HCT116 (cell line): ENCODE measurements around the gene ARHGAP40. TPM values are rescaled to one million over a fixed set of nuclear protein-coding genes. Genes with fewer than 3 reads are reported as not detected.

Source experiments
- ATAC-seq: fragments of 200-7000 bp; cut with Tn5 transposase; 2 replicates; pipeline ENCODE4 v1.9.1; 2020; ENCODE audit warnings: mild to moderate bottlenecking, moderate library complexity
- BruUV-seq: library from RNA; stranded (reverse); fragments of 400-500 nt; replicated peaks from 2 replicates; lab custom pipeline; 2021; lab: Mats Ljungman, UMichigan
- CTCF ChIA-PET: fragments of 300-600 bp; sonication (Branson Sonifier 250); formaldehyde crosslinking; loops from one replicate; lab custom pipeline; 2021; ENCODE audit warnings: antibody characterized with exemption; lab: Charles Lee
- POLR2A ChIA-PET: fragments of 300-600, 350-600 bp; sonication (Branson Sonifier 250); formaldehyde crosslinking; loops from one replicate; lab custom pipeline; 2021; ENCODE audit warnings: antibody characterized with exemption; lab: Charles Lee
- RAD21 ChIA-PET, 2 experiments: fragments of 300-600 bp; sonication (Branson Sonifier 250); formaldehyde crosslinking; loops; one replicate each; lab custom pipeline; 2023; ENCODE audit warnings: low total read pairs in 2 of 2; ENCODE audit not compliant: uncharacterized antibody in 2 of 2, unreplicated experiment in 2 of 2, low non-redundant PET in 1 of 2; lab: Charles Lee
- DNase-seq: peaks from one replicate; pipeline ENCODE4 v3.0.0-alpha.2; 2010; ENCODE audit warnings: low read depth, low spot score
- H2AFZ ChIP-seq: fragments of 200-600 bp; shearing (Covaris generic), sonication (generic); 2 replicates; pipeline ENCODE4 v1.6.1; 2017; ENCODE audit warnings: low read depth, mixed run types, mixed read lengths, antibody characterized with exemption, low read length; ENCODE audit not compliant: poor library complexity, severe bottlenecking
- H3K27ac ChIP-seq: 2 replicates; pipeline ENCODE4 v1.5.1; 2012; ENCODE audit warnings: low read depth, low read length
- H3K27me3 ChIP-seq: fragments of 200-600 bp; sonication (generic); 2 replicates; pipeline ENCODE4 v1.6.1; 2016; ENCODE audit warnings: mixed run types, low read length, mixed read lengths; ENCODE audit not compliant: insufficient read depth
- H3K36me3 ChIP-seq, 2 experiments: fragments of 200-500 bp in 1 of 2; fragments of 200-600 bp in 1 of 2; sonication (Bioruptor generic) in 1 of 2; sonication (generic) in 1 of 2; 2 replicates each; pipeline versions ENCODE4 v1.5.1 to v1.6.1; 2014 to 2016; ENCODE audit warnings: low read length in 2 of 2, inconsistent platforms in 1 of 2, mixed read lengths in 1 of 2, mixed run types in 1 of 2; ENCODE audit not compliant: insufficient read depth in 2 of 2, control insufficient read depth in 1 of 2
- H3K4me1 ChIP-seq, 2 experiments: fragments of 200-600 bp in 1 of 2; sonication (generic) in 1 of 2; 2 replicates each; pipeline versions ENCODE4 v1.5.1 to v1.6.1; 2012 to 2017; ENCODE audit warnings: low read length in 2 of 2, inconsistent platforms in 1 of 2, mild to moderate bottlenecking in 1 of 2, mixed read lengths in 1 of 2, mixed run types in 1 of 2, moderate library complexity in 1 of 2; ENCODE audit not compliant: insufficient read depth in 2 of 2, control insufficient read depth in 1 of 2
- H3K4me2 ChIP-seq: fragments of 200-600 bp; sonication (generic); 2 replicates; pipeline ENCODE4 v1.6.1; 2017; ENCODE audit warnings: mixed run types, low read length, mixed read lengths
- H3K4me3 ChIP-seq, 2 experiments: fragments of 200-600 bp in 1 of 2; sonication (generic) in 1 of 2; replicated peaks in 1 of 2; 2 replicates each; pipeline ENCODE4 v1.5.1; 2011 to 2016; ENCODE audit warnings: low read length in 2 of 2, control low read depth in 1 of 2, low read depth in 1 of 2, mild to moderate bottlenecking in 1 of 2, mixed read lengths in 1 of 2, mixed run types in 1 of 2
- H3K79me2 ChIP-seq: fragments of 200-600 bp; sonication (generic); 2 replicates; pipeline ENCODE4 v1.6.1; 2017; ENCODE audit warnings: mild to moderate bottlenecking, mixed run types, low read length, moderate library complexity, mixed read lengths; ENCODE audit not compliant: insufficient read depth
- H3K9ac ChIP-seq: fragments of 200-600 bp; sonication (generic); 2 replicates; pipeline ENCODE4 v1.6.1; 2016; ENCODE audit warnings: low read length, mixed read lengths
- H3K9me2 ChIP-seq: fragments of 200-600 bp; sonication (generic), shearing (Covaris generic); 2 replicates; pipeline ENCODE4 v1.6.1; 2017; ENCODE audit warnings: mixed run types, mild to moderate bottlenecking, moderate library complexity; ENCODE audit not compliant: insufficient read depth
- H3K9me3 ChIP-seq, 2 experiments: fragments of 200-500 bp in 1 of 2; fragments of 200-600 bp in 1 of 2; sonication (Bioruptor generic) in 1 of 2; sonication (generic) in 1 of 2; 2 replicates each; pipeline ENCODE4 v1.6.1; 2014 to 2017; ENCODE audit warnings: low read length in 2 of 2, mixed read lengths in 2 of 2, inconsistent platforms in 1 of 2, low read depth in 1 of 2, mild to moderate bottlenecking in 1 of 2, mixed run types in 1 of 2, moderate library complexity in 1 of 2; ENCODE audit not compliant: control insufficient read depth in 1 of 2, insufficient read depth in 1 of 2
- H4K20me1 ChIP-seq: fragments of 200-600 bp; sonication (generic), shearing (Covaris generic); 2 replicates; pipeline ENCODE4 v1.6.1; 2017; ENCODE audit warnings: mixed run types, mild to moderate bottlenecking, moderate library complexity; ENCODE audit not compliant: insufficient read depth
- ATF3 ChIP-seq: IDR thresholded peaks from 2 replicates; pipeline ENCODE4 v1.6.1; 2012
- CBX3 ChIP-seq: IDR thresholded peaks from 2 replicates; pipeline ENCODE4 v1.6.1; 2012; ENCODE audit warnings: low read depth
- CEBPB ChIP-seq: IDR thresholded peaks from 2 replicates; pipeline ENCODE4 v1.6.1; 2012; ENCODE audit warnings: low read depth
- EGR1 ChIP-seq: IDR thresholded peaks from 2 replicates; pipeline ENCODE4 v1.6.1; 2012; ENCODE audit warnings: low read depth
- ELF1 ChIP-seq: IDR thresholded peaks from 2 replicates; pipeline ENCODE4 v1.6.1; 2012; ENCODE audit warnings: low read depth, borderline replicate concordance
- EZH2phosphoT487 ChIP-seq: fragments of 200-600 bp; IDR thresholded peaks from 2 replicates; pipeline ENCODE4 v1.6.1; 2018; ENCODE audit warnings: antibody characterized with exemption, borderline replicate concordance
- FOSL1 ChIP-seq: IDR thresholded peaks from 2 replicates; pipeline ENCODE4 v1.6.1; 2012; ENCODE audit warnings: low read depth
- JUND ChIP-seq: IDR thresholded peaks from 2 replicates; pipeline ENCODE4 v1.6.1; 2012
- POLR2A ChIP-seq: IDR thresholded peaks from 2 replicates; pipeline ENCODE4 v1.7.0; 2011; ENCODE audit warnings: borderline replicate concordance; ENCODE audit not compliant: insufficient read depth, insufficient read length; ENCODE audit errors: extremely low read depth
- REST ChIP-seq: IDR thresholded peaks from 2 replicates; pipeline ENCODE4 v1.6.1; 2012; ENCODE audit warnings: low read depth
- SP1 ChIP-seq: IDR thresholded peaks from 2 replicates; pipeline ENCODE4 v1.6.1; 2012; ENCODE audit warnings: low read depth
- ZBTB33 ChIP-seq: IDR thresholded peaks from 2 replicates; pipeline ENCODE4 v1.6.1; 2011; ENCODE audit warnings: mild to moderate bottlenecking, low read length, moderate library complexity; ENCODE audit not compliant: insufficient replicate concordance; ENCODE audit errors: extremely low read depth
- intact Hi-C: fragments of 100-400 bp; cut with micrococcal nuclease; formaldehyde crosslinking; loops from 2 replicates; pipeline ENCODE4 v1.10.0; 2022
- total RNA-seq: library from RNA; stranded (reverse); gene quantifications from one replicate; pipeline ENCODE4 v1.2.1, GENCODE V29; 2021; ENCODE audit not compliant: unreplicated experiment
- TF ChIP-seq, protein P1 (sequence below), 3 experiments: fragments of 200-600 bp in 1 of 3; sonication (generic) in 1 of 3; IDR thresholded peaks in 2 of 3; conservative IDR thresholded peaks in 1 of 3; 2 replicates each; pipeline ENCODE4 v1.5.1; 2012 to 2017; ENCODE audit warnings: low read depth in 2 of 3, low read length in 2 of 3, antibody characterized with exemption in 1 of 3, borderline replicate concordance in 1 of 3, control low read depth in 1 of 3, mild to moderate bottlenecking in 1 of 3, mixed read lengths in 1 of 3, mixed run types in 1 of 3, moderate library complexity in 1 of 3; ENCODE audit not compliant: insufficient read depth in 1 of 3

The ARHGAP40 gene
- total RNA-seq, 1 experiment from 2014 or later = 3.4 TPM

DNA sequence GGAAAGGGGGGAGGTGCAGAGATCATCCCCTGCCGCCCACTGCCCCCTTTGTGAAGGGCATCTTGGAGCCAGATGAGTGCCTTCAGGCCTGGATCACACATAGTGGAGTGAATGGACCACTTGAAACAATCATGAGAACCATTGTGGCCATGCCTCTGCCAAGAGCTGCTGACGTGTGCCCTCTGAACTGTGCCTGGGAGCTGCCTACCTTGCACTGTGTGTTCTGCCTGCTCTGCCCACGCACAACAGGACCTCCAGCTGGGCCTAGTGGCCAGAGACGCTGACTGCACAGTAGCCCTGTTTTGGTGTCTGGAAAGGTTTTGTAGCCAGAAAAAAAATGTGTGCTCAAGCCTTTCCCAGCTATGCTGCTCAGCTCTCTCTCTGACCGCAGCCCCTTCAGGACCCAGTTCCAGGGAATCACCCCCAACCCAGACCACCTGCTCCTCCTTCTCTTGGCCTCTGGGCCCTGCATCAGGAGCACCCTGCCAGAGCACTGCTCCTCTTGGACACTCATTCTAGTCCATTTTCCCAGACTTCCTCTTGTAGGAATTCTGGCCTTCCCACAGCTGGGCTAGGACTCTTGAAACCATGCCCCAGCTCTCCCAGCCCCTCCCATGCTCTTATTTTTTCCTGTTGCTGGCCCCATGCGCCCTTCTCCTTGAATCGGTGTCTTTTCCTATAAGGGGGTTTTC lies 22.2 kb upstream of the ARHGAP40 start:
- no peak for ATAC-seq
- POLR2A ChIA-PET = no interaction called here

GRCh38 chr20:38579921-38580320 lies 21.7 kb upstream of the ARHGAP40 start:
- POLR2A ChIA-PET = no interaction called here
- TF ChIP-seq REST (no peak), ZBTB33 (no peak), ELF1 (no peak), FOSL1 (no peak), EZH2phosphoT487 (no peak), CEBPB (no peak)
- TF ChIP-seq, protein P1, sequence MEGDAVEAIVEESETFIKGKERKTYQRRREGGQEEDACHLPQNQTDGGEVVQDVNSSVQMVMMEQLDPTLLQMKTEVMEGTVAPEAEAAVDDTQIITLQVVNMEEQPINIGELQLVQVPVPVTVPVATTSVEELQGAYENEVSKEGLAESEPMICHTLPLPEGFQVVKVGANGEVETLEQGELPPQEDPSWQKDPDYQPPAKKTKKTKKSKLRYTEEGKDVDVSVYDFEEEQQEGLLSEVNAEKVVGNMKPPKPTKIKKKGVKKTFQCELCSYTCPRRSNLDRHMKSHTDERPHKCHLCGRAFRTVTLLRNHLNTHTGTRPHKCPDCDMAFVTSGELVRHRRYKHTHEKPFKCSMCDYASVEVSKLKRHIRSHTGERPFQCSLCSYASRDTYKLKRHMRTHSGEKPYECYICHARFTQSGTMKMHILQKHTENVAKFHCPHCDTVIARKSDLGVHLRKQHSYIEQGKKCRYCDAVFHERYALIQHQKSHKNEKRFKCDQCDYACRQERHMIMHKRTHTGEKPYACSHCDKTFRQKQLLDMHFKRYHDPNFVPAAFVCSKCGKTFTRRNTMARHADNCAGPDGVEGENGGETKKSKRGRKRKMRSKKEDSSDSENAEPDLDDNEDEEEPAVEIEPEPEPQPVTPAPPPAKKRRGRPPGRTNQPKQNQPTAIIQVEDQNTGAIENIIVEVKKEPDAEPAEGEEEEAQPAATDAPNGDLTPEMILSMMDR (IDR thresholded peaks at IDR 0.05 in 2 of 3, conservative IDR thresholded peaks at IDR 0.05 in 1 of 3; ENCODE audit: borderline replicate concordance in 1 of 3, insufficient read depth in 1 of 3, low read depth in 2 of 3, low read length in 2 of 3) = no peak

More for the DNA sequence above, 22.2 kb upstream of the ARHGAP40 start:
- ChIA-PET CTCF (no interaction called here), RAD21 (no interaction called here)
- no peak overlapping the region for H3K4me2 ChIP-seq
- no peak overlapping the region for H3K27ac ChIP-seq
- no peak overlapping the region for H3K9ac ChIP-seq
- H3K4me1 ChIP-seq = no peaks in the 10 kb centered on the region
- no peak overlapping the region for H3K4me3 ChIP-seq
- intact Hi-C loops = no loop called here
- H3K9me3 ChIP-seq = no peaks in the 10 kb centered on the region
- no peak for TF ChIP-seq EGR1
- no peak for TF ChIP-seq POLR2A
- TF ChIP-seq SP1 = no peak
- no peak for TF ChIP-seq JUND
- TF ChIP-seq CBX3 = no peak
- TF ChIP-seq ATF3 = no peak
- no peaks in the 10 kb centered on the region for H3K9me2 ChIP-seq
- H2AFZ ChIP-seq = no peak overlapping the region
- peaks cover 10 to 11% of the 10 kb centered on the region in 2 experiments; a peak in 3 of 4 replicates for H3K36me3 ChIP-seq
- H4K20me1 ChIP-seq = no peaks in the 10 kb centered on the region
- H3K27me3 ChIP-seq = 0 out of 2 replicates have a peak, but pooled peaks cover 2% of the 10 kb centered on the region
- H3K79me2 ChIP-seq = no peaks in the 10 kb centered on the region
- no peak for DNase-seq
- no TSS peak for BruUV-seq

More at GRCh38 chr20:38579921-38580320, 21.7 kb upstream of the ARHGAP40 start:
- Histone ChIP-seq H4K20me1 (no peaks in the 10 kb centered on the region), H2AFZ (no peak overlapping the region), H3K4me2 (no peak overlapping the region), H3K9ac (no peak overlapping the region), H3K4me1 (no peaks in the 10 kb centered on the region), H3K9me2 (no peaks in the 10 kb centered on the region), H3K27me3 (0 out of 2 replicates have a peak, but pooled peaks cover 3% of the 10 kb centered on the region), H3K36me3 (peaks cover 4 to 9% of the 10 kb centered on the region in 2 experiments; a peak in 3 of 4 replicates), H3K27ac (no peak overlapping the region), H3K4me3 (no peak overlapping the region), H3K79me2 (no peaks in the 10 kb centered on the region), H3K9me3 (no peaks in the 10 kb centered on the region)
- DNase-seq (no peak), ATAC-seq (no peak)
- ChIA-PET CTCF (no interaction called here), RAD21 (no interaction called here)
- intact Hi-C loops = no loop called here
- no TSS peak for BruUV-seq
